ENCODE data around the gene GSTO2.
"Not testable (repeated sequence)": the region's sequence is repeated elsewhere in the genome, so short reads cannot be mapped to it uniquely, and the experiment has no call there.

GSTO2 gene

GRCh38 chr10:104268713-104269645 lies at the start of gene GSTO2:
Gene GSTO2 (plus strand): TSS chr10:104269184. CDS start chr10:104274916, 5,732 bp downstream.
- DNase-seq (ENCODE audit: low read depth, low spot score), result peak; percentile 95

- no peak for DNase-seq (ENCODE audit: low read depth, low spot score)
These were observed 48.5 kb upstream of the GSTO2 start for GRCh38 chr10:104220522-104220921.

DNA sequence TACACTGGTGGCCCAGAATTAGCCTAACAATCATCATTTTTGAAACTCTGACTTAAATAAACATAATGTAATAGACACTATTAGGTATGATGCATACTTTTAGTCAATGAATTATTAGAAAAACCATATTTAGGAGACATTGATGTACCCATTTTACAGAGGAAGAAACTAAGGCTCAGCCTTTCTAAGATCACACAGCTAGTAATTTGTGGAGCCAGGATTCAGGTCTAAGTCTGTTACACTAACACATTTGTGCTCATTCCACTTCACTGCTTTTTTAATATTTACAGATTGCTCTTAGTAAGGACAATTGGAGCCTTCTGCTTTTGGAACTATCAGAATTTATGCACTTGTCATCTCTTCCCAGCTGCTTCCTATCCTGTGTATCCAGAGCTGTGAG lies 45.7 kb upstream of the GSTO2 start:
- no peak for DNase-seq (ENCODE audit: low read depth, low spot score)

DNA sequence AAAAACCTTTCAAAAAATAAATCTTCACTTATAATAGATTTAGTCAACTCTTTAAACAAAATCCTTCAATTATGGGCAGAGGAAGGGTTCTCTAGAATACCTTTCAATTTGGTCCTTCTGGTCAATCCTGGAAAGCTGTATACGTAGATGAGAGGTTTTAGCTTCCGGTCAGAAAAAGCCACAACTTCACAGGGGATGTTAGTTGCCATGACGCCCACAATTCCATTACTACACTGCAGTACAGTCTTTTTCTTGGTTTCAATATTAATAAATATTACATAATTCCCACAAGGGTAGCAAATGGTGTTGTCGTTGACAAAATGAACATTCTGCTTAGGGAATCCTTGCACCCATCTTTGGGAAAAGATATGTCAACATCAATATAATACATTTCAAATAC lies 38.5 kb upstream of the GSTO2 start:
- no peak for DNase-seq (ENCODE audit: low read depth, low spot score)

DNA sequence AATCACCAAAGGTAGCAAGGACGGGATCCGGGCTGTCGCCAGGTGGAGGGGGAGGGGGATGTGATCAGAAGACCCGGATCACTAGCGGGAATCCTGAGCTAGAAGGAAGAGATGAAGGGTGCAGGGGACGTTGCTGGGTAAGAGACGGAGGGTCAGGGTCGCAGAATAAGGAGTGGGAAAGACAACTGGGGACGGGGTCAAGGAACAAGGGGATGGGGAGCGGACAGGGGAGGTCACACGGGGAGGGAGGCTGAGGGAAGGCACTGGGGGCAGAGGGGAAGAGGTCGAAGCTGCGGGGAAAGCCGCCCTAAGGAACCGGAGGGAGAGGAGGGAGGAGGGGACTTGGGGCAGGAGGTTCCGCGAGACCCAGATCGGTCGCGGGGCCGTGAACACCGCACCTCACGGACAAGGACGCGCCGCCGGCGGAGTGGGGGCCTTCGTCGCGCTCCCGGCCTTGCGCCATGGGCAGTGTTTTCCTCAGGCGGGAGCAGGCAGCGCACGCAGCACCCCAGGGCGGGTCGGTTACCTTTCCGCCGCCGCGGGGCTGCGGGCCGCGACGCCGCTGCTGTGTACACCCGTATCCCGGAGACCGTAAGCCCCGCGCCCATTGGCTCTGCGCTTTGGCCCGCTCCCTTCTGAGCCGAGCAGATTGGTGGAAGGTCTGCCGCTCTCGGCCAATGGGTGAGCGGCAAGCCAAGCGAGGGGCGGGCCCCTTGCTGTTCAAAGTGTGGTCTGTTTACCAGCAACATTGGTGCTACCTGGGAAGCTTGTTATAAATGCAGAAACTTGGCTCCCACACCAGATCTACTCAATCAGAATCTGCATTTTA lies 37.0 kb upstream of the GSTO2 start, which contains the start of gene CFAP43:
CFAP43 (minus strand) TSS at position 581 of the 829 bp plus-strand sequence; CDS start at position 463, 118 bp downstream.
- peak; percentile 95 for DNase-seq (ENCODE audit: low read depth, low spot score)

DNA sequence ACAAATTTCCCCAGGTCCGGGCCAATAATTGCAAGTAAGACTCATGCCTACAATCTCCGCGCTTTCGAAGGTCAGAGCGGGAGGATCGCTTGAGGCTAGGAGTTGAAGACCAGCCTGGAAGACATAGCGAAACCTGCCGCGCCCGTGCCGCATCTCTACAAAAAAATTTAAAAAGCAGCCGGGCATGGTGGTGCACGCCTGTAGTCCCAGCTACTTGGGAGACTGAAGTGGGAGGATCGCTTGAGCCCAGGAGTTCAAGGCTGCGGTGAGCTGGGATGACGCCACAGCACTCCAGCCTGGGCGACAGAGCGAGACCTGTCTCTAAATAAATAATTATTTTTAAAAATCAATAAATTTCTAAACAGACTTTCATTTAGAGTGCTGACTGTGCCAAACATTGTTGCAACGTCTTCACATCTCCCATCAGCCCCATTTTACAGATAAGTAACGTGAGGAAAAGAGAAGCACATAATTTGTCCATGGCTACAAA lies 36.3 kb upstream of the GSTO2 start:
- DNase-seq (ENCODE audit: low read depth, low spot score), result no peak

DNA sequence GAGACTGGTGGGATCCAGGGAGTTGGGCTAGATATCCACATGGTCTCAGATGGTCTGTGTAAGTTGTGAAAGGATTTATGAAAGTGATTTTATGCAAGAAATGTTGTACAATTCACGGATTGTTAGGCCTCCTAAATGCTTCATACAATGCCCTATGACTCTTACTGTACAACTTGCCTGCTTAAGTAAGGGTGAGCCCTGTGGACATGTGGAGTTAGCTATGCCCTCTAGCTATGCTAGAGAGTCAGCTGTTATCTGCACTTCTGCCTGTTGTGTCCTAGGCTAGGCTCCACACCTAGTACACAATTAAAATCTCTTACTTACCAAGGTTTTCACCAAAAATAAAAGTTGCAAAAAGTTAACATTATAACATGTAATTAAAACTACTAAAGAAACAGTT lies 35.2 kb upstream of the GSTO2 start:
- no peak for DNase-seq (ENCODE audit: low read depth, low spot score)

- DNase-seq (ENCODE audit: low read depth, low spot score), result no peak
These were observed 34.0 kb upstream of the GSTO2 start for GRCh38 chr10:104234934-104235333.

GRCh38 chr10:104235801-104236200 lies 33.2 kb upstream of the GSTO2 start:
- no peak for DNase-seq (ENCODE audit: low read depth, low spot score)

DNA sequence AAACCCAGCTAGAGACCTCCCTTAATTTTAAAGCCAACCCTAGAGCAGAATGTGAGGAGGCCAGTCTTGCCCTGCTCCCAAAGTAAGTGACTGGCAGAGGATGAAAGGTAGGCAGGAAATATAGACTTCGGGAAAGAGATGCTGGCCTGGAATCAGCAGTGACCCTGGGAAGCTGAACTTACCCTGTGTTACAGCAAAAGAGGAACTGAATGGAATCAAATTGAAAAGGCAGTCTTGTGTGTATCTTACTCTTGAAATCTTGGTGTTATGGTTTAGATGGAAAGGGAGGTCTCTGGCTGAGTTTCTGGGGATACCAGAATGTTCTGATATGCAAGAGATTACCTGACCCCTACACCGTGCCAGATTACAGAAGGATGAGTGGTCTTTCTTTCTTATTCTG lies 28.9 kb upstream of the GSTO2 start:
- no peak for DNase-seq (ENCODE audit: low read depth, low spot score)

DNA sequence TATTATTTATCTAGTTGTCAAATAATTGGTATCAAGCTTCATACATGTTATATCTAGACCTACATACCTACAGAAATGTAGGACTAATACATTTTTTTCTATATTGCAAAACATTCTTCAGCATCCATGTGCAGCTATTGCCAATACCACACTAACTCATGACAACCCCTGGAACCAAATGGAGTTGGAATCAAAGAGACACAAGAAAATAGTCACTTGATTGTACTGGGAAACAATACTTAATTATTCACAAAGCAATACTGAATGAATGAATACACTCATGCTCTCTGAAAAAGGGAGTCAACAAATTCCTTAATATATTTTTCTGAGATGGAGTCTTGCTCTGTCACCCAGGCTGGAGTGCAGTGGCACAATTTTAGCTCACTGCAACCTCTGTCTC lies 26.4 kb upstream of the GSTO2 start:
- no peak for DNase-seq (ENCODE audit: low read depth, low spot score)

DNA sequence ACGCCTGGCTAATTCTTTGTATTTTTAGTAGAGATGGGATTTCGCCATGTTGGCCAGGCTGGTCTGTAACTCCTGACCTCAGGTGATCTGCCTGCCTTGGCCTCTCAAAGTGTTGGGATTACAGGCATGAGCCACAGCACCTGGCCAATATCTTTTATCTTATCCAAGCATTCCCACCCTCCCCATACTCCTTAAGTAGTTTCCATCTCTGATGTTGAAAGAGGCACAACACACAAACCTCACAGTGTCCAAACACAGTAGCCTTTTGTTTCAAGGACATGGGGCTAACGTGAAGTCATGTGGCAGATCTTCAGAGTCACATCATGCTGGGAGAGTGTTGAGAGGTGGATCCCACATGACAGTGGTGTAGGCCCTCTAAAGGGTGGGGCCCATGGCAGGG lies 26.0 kb upstream of the GSTO2 start:
- not testable (repeated sequence) for DNase-seq (ENCODE audit: low read depth, low spot score)

DNA sequence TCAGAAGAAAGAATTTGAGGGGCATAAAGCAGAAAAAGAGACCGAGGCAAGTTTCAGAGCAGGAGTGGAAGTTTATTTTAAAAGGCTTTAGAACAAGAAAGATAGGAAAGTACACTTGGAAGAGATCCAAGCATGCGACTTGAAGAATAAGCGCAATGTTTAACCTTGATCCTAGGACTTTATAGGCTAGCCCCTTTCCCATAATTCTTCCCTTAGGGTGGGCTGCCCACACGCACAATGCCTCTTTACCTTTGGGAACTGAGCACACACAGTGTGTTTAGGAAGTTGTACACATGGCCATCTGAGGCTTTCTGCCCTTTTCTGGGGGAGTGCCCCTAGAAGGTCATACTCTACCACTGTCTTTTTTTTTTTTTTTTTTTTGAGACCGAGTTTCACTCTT lies 25.5 kb upstream of the GSTO2 start:
- DNase-seq (ENCODE audit: low read depth, low spot score), result no peak

DNA sequence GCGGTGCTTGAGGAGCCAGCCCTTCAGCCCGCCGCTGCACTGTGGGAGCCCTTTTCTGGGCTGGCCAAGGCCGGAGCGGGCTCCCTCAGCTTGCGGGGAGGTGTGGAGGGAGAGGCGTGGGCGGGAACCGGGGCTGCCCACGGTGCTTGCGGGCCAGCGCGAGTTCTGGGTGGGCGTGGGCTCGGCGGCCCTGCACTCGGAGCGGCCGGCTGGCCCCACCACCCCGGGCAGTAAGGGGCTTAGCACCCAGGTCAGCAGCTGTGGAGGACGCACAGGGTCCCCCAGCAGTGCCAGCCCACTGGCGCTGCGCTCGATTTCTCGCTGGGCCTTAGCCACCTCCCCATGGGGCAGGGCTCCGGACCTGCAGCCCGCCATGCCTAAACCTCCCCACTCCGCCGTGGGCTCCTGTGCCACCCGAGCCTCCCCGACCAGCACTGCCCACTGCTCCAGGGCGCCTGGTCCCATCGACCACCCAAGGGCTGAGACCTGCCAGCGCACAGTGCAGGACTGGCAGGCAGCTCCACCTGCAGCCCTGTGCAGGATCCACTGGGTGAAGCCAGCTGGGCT lies 23.8 kb upstream of the GSTO2 start:
- DNase-seq (ENCODE audit: low read depth, low spot score), result no peak

DNA sequence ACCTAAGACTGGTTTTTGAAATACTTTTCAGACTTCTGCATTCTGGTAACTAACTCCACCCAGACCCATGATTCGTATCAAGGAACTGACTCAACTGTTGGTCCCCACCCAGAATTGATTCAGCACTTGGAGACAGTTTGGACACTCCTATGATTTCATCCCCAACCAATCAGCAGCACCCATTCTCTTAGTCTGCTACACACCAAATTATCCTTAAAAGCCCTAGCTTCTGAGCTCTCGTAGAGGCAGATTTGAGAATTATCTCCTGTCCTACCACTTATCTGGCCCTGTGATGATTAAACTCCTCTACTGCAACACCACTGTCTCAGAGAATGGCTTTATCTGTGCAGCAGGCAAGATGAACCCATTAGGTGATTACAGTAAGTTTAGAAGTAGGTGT lies 22.0 kb upstream of the GSTO2 start:
- no peak for DNase-seq (ENCODE audit: low read depth, low spot score)

GRCh38 chr10:104247513-104248146 lies 21.4 kb upstream of the GSTO2 start:
- no peak for DNase-seq (ENCODE audit: low read depth, low spot score)

DNA sequence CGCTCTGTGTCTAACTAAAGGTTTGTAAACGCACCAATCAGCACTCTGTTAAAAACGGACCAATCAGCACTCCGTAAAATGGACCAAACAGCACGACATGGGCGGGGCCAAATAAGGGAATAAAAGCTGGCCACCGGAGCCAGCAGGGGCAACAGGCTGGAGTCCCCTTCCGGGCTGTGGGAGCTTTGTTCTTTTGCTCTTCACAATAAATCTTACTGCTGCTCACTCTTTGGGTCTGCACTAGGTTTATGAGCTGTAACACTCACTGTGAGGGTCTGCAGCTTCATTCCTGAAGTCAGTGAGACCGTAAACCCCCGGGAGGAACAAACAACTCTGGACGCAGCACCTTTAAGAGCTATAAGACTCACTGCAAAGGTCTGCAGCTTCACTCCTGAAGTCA lies 20.1 kb upstream of the GSTO2 start:
- DNase-seq (ENCODE audit: low read depth, low spot score), result not testable (repeated sequence)

DNA sequence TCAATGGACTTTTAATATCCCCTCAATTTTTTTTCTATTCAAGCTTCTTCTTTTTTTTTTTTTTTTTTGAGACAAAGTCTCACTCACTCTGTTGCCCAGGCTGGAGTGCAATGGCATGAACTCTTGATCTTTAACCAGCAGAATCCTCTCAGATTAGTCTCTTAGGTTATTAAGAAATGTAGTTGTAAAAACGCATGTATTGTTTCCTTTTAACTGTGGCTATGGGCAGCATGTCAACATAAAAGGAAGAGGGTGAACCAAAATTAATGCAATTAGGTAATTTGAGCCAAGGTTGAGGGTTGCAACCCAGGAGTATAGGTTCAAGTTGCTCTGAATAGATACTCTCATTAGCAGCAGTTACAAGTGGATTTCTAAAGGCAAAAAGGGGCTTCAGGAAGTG lies 18.6 kb upstream of the GSTO2 start:
- DNase-seq (ENCODE audit: low read depth, low spot score), result no peak

DNA sequence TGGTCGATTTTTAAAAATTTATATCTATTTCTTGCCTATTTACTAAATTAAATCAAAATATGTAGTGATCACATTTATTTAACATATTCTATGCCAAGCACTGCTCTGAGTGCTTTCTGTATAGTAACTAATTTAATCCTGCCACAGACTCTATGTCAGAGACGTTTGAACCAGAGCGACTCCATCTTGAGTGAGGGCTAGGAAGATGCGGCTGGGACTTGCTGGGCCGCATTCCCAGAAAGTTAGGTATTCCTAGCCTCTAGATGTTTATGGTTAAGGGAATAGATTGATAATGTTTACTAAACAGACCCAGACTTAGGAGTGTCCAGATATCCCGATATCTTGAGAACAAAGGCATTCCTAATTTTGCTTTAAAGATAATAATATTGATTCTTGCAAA lies 17.5 kb upstream of the GSTO2 start:
- no peak for DNase-seq (ENCODE audit: low read depth, low spot score)

DNA sequence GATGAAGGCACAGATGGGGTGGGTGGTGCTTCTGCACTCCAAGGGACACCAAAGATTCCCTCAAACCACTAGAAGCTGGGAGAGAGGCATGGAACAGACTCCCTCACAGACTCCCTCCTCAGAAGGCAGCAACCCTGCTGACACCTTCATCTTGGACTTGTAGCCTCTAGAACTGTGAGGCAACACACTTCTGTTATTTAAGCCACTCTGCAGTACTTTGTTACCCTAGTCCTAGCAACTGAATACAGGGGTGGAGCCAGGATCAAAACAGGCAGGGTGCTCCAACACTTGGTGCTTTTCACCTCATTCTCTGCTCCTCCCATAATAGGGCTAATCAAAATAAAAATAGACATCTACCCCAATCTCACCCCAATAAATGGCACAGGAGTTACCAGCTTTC lies 16.6 kb upstream of the GSTO2 start:
- DNase-seq (ENCODE audit: low read depth, low spot score), result no peak

GRCh38 chr10:104253106-104253505 lies 15.9 kb upstream of the GSTO2 start:
- DNase-seq (ENCODE audit: low read depth, low spot score), result no peak

All from activated CD4-positive, CD25-positive, alpha-beta regulatory T cell treated with anti-CD3 and anti-CD28 coated beads, Interleukin-2, amount 50 U/mL, for 16 hours (primary cell).